ENCODE measurements around the gene PSMB7.
"Not testable (repeated sequence)": the region's sequence is repeated elsewhere in the genome, so short reads cannot be mapped to it uniquely, and the experiment has no call there.

The PSMB7 gene

DNA sequence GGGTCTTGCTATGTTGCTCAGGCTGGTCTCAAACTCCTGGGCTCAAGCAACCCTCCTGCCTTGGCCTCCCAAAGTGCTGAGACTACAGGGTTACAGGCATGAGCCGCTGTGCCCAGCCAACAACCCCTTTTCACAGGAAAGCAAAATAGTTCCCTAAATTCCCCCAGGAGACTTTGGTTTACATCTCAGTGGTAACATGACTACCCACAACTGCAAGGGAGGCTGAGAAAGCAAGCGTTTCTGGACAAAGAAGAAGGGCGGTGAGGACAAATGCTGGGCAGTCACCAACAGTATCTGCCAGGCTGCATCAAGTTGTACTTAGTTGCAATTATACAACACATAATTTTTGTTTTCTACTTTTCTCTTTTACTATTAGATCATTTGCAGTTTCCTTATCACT is 27.6 kb upstream of the PSMB7 start:
- no peak for DNase-seq

DNA sequence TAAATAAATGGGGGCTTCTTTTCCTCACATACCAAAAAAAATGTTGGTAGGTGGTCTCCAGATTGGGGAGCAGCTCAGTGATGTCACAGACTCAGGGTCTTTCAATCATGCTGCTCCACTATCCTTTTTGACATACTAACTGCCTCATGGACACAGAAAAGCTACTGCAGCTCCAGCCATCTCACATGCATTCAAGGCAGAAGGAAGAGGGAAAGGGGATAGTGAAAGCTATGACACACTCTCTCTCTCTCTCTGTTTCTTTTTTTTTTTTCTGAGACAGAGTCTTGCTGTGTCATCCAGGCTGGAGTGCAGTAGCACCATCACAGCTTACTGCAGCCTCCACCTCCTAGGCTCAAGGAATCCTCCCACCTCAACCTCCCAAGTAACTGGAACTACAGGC is 27.1 kb upstream of the PSMB7 start:
- DNase-seq = no peak

DNA sequence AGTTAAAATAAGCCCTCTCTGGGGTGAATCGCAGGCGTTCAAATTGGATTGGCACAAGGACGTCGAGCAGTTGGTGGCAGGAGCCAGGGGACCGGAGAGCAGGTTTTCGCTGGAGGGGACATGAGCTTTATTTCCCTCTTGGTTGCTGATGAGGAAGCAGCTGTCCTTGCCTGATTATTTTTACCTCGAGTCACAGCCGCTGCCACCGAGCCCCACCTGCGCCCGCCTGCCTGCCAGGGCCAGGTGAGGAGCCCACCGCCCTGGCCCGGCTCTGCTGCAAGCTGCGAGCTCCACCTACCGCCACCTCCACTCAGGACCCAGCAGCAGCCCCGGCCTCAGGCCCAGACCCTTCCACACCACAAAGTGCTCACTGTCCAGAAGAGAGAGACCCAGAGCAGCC is 26.0 kb upstream of the PSMB7 start:
- no peak for DNase-seq

DNA sequence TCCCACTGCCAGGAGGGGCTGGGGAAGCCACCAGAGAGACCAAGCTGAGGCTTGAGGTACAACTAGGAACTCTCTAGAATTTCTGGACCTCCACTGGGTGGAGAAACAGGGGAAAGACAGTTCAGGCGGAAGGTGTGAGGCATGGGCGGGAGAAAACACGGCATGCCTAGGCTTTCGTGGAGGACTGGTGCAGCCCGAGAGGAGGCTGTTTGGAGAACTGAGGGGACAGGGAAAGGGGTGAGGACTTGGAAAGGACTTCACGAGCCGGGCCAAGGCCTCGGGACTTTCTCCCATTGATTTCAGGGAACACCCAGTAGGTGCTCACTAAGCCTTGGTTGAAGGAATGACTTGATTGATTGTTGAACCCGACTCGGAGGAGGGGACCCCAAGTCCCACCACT is 25.5 kb upstream of the PSMB7 start:
- no peak for DNase-seq

DNA sequence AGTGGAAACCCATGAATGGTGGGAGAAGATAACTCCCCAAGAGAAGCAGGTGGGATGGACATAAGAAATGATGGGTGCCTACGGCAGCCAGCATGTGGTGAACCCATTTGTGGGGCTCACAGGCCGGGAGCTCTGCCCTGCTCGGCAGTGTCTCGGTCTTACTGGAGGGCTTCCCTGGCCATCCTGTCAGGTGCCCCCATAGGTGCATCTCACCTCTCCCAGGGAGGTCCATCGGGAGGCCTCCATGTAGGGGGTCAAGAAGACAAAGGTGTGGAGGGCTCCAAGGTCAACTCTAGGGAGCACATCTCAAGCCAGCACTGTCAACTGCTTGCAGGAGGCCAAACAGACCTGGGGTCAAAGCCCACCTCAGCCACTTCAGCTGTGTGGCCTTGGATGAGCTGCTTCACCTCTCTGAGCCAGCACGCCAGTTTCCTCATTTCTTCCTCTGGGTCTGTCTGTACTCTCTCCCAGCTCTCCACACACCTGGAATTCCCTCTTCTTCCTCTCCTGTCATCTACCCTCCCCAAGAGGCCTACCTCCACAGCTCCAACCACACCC is 24.5 kb upstream of the PSMB7 start:
- no peak for DNase-seq

DNA sequence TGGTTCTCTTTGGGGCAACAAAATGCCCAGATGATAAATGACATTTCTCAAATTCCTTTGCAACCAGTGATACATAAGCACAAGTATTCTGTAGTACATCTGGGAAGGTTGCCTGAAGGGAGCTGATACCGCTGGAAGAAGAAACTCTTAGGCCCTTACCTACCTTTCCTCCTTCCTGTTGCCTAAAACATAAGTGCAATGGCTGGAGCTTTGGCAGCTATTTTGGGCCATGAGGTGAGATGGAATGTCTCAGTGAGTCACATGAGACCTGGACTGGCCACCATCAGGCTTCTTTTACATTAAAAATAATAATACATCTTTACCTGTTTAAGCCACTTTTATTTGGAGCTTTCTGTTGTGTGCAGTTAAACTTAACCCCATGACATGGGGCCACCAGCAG is 23.8 kb upstream of the PSMB7 start:
- DNase-seq = no peak

DNA sequence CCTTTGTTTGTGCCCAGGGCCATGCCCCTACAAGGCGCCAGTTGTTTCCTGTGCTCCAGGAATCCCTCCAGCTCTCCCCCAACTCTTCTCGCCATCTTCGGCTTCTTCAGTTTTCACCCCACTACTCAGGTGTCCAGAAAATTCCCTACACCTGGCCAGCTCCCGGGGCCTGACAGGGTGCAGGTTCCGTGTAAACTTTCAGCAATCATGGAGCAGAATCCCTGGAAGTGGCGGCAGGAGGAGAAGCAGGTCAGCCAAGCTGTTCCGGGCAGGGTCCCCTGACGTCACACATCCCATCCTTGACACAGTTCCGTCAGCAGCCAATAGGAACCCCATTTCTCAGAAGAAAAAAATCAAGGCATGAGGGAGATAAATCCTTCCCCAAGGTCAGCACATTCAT is 22.8 kb upstream of the PSMB7 start:
- no peak for DNase-seq

DNA sequence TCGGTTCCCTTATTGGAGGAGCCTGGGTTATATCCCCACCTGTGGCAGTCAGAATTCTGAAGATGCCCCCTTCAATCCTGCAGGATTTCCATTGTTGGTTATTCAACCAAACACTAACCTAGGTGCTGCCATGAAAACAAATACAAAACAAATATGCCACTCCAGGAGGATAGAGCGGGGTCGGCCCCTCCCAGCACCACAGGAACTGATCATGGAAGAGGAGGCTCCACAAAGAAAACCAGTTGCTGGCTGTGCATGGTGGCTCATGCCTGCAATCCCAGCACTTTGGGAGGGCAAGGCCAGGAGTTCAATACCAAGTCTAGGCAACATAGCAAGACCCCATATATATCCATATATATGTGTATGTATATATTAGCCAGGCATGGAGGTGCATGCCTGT is 21.8 kb upstream of the PSMB7 start:
- DNase-seq = no peak

DNA sequence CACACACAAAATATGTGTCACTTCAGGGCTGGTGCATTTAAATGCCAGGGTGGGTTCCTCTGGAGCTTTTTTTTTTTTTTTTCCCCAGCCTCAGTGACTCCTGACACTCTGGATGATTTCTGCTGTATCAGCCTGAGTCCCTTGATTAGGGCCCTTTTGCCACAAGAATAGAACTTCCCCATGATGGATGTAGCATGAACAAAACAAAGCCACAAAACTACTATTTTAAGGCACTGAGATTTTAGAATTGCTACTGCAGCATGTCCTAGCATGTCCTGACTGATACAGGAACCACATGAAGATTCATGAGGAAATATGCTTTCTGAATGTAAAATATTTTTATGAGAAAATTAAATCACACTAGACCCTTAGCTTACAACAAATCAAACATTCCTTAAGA is 21.1 kb upstream of the PSMB7 start:
- DNase-seq = no peak

DNA sequence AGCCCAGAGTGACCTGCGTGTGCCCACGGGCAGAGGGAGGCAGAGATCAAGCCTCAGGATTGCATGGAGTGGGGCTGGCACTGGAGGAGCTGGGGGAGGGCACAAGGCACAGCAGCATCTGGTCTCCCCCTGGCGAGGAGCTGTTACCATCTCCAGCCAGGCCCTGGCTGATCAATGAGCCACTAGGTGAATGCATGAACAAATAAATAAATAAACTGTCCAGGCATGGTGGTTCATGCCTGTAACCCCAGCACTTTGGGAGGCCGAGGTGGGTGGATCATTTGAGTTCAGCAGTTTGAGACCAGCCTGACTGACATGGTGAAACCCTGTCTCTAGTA is 14.3 kb upstream of the PSMB7 start:
- DNase-seq = no peak

DNA sequence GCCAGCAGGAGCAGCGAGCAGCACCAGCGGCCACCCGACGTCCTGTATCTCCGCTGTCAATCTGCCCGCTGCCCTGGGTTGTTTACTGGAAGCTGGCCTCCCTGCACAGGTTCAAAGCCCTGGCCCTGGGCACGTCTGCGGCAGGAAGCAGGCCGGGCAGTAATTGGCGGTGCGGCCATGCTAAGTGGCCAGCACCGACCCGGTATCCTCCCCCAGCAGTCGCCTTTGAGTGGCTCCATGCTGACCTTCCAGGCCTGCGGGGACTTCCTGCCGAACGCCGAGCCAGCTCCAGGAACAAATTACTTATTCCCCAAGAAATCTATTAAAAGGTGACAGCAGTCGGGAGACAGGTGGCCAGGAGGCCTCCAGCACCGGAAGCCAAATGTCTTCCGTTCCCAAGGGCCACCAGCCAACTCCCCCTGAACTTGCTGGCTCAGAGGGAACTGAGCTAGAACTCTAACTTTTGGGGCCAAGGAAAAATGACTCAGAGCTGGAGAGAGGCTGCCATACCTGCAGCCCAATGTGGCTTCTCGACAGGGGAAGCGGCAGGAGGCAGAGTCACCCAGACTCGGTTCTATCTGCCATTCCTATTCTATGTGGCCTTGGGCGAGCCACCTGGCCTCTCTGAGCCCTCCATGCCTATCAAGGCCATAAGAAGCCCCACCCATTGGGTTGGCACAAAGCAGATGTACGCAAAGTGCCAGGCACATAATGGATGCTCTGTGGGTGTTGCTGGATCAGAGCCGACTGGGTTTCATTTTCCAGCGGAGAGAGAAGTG is 13.7 kb upstream of the PSMB7 start:
- no peak for DNase-seq

DNA sequence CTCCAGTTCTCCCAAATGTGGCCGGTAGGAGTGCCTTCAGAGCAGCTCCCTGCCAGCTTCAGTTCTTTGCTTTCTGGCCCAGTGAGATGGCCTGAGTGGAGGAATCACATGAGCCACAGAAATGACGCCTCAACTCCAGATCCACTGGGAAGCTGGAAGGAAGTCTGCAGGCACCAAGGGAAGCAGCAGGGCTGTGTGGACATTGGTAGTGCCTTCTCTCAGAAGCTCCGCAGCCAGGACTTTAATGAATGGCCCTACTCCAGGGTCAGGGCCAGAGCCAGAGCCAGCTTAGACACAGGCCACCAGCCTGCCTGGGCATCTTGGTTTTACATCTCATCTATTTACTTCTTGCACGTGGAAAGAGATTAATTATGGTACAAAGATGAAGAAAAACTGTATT is 12.0 kb upstream of the PSMB7 start:
- DNase-seq = no peak

DNA sequence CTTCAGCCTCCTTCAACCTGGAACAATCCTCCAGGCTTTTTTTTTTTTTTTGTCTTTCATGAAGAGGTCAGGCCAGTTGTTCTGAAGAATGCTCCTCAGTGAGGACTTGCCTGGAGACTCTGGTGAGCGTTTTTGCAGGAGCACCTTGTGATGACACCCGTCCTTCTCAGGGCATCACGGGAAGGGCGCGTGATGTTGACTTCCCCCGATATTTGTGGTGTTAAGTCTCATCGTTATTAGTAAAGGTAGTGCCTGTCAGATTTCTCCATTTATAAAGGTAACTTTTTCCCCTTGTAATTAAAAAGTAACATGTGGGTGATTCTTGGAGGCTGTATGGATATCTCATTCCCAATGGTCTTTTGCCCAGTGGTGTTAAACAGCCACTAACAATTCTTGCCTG is 11.1 kb upstream of the PSMB7 start:
- DNase-seq = no peak

DNA sequence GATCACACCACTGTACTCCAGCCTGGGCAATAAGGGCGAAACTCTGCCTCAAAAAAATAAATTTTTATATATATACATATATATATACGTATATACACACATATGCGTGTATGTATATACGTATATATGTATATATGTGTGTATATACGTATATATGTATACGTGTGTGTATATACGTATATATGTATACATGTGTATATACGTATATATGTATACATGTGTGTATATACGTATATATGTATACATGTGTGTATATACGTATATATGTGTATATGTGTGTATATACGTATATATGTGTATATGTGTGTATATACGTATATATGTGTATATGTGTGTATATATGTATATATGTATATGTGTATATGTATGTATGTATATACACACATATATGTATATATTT is 10.5 kb upstream of the PSMB7 start:
- not testable (repeated sequence) for DNase-seq

DNA sequence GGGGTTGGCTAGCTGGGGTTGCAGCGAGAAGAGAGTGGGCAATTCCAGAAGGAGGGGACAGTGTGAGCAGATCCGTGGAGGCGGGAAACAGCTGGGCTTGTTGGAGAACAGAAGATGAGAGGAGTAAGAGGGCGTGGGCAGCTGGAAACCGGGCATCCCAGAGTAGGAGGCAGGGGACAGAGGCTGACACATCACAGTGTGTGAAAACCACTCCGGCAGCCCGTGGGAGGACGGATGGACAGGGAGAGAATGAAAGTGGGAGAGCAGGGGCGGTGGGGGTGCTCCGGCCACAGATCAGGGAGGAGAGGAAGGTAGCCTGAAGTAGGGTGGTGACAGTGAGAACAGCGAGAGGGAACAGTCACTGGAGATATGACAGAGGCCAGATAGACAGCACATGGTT is 8.3 kb upstream of the PSMB7 start:
- DNase-seq = no peak

DNA sequence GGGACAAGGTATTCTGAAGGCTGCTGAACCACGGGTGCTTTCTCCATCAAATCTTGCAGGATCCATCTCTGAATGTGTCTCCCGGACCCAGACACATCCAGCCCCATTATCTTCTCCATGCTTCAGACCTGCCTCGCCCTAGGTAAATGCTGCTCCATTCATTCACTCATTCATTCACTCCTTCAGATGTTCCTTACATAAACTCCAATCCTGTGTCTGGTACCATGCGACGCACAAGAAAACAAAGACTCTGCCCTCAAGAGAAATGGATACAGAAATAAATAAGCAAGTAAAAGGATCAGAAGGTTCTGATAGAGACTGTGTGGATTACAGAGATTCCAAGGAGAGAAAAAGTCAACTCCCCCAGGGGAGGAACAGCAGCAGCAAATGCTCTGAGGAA is 7.9 kb upstream of the PSMB7 start:
- DNase-seq = no peak

DNA sequence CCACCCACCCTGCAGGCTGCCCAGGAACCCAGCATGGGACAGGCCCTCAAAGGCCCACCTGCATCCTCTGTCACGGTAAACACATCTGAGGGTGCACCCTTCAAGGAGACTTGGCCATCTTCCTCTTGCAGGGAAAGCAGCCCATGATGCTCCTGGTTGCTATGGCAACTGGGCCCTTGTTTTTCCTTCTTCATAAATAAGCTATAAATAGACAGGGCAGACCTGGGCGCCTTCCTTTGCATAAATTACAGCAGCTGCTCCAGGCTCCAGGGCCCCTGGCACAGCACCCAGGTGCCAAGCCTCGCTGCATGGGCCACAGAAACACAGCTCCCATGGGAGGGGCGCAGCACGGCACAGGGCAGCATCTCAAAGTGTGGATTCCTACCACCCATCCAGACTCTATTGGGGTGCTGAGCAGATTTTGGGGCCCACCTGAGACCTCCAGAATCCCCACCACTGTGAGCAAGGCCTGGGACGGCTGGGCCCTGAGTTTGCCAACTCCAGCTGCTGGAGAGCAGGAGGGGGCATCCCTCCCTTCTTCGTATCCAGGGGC is 5.8 kb upstream of the PSMB7 start:
- no peak for DNase-seq

DNA sequence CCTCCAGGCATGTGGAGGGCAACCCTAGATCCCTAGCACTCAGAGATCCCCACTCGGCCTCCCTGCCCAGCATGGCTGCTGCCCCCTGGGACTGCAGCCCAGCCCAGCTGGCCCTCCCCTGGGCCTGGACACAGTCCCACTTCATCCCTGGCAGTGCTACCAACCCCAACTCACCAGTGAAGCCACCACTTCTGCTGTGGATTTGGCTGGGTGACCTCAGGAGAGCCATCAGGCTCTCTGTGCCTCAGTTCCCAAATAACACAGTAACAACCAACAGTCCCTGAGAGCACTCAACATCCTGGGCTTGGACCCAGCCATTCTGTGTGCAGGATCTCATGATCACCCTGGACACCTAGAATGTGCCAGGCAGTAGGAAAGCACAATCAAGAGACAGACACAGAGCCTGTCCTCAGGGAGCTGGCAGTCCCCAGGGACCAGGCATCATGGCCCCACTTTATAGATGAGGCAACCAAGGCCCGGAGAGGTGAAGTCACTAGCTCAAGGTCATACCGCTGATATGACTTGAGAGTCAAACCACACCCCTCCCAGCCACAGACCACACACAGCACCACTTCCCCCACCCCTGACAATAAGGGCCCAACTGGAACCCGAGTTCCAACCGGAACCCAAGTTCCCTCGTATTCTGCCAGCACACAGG is 4.7 kb upstream of the PSMB7 start:
- DNase-seq = no peak

DNA sequence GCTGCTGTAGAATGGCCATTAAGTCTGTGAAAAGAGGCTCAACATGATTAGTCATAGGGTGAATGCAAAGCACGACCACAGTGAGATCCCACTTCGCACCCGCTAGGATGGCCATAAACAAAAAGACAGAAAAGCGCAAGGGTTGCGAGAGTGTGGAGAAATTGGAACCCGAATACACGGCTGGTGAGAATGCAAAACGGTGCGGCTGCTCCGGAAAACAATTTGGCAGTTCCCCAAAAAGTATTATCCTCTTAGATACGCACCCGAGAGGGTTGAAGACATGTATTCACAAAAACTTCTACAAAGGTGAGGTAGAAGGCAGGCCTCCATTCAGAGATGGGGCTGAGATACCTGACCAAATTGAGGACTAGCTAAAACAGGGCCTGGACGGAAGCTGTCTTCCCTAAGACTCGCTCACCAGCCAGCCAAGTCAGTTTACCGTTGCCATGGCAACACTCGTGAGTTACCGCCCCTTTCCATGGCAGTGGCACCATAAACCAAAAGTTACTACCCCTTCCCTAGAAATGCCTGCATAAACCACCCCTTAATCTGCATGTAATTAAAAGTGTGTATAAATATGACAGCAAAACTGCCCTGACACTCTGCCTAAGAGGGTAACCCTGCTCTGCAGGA is 726 bp upstream of the PSMB7 start:
- no peak for DNase-seq

DNA sequence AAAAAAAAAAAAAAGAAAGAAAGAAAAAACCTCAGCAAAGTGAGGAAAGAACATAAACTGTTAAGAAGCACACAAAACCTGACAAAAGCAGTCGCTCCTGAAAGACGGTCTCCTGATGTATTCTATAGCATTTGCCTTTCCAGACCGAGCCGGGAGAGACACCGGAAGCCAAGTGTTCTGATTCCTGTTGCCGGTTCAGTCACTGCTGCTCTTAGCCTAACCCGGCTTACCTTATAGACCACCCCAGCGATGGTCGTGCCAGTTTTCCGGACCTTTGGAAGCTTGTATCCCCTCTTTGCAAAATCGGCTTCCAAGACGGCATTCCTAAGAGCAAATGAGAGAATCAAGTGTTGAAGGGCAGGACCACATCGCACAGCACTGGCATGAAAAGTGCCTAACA is 630 bp downstream of the PSMB7 start:
- no peak for DNase-seq

DNA sequence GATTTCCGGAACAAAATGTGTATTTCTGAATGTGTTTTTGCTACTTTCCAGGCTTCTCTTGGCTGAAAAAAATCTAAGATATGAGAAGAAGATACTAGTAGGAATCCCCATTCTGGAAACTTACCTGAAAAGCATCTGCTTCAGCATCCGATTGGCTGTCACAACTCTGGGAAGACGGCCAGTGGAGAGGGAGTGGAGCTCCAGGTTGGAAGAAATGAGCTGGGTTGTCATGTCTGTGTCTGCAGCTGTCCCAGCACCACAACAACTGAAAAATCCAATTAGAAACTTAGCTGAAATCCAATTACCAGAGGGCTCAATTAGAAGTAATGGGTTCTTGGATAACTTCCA is 3.0 kb downstream of the PSMB7 start:
- DNase-seq = no peak

DNA sequence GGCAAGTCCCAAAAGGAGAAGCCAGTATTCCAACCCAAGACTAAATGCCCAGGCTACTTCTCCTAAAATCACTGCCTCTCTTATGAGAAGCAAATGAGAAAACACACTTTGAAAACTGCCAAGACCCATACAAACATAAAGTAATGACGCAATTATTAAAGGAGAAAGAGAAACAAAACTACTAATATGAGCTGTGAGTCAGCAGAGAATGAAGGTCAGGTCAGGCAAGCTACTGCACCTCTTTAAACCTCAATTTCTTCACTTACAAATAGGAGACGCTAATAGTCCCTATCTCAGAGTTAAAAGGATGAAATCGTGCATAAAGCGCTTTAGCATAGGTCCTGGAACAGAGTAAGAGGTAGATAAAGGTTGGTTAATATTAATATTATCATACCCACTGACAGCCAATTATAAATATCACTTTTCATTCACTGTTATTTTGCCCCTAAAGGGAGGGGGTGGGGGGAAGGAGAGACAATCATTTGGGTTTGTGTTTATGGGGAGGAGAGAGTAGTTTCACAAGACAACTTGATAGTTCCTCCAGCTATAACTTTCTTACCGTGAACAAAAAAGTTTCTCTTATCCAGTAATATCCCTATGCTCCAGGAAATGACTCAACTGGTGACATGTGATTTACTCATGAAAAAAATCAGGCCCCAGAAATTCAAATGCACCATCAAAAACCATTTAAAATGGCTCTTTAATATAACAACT is 3.6 kb downstream of the PSMB7 start:
- no peak for DNase-seq

DNA sequence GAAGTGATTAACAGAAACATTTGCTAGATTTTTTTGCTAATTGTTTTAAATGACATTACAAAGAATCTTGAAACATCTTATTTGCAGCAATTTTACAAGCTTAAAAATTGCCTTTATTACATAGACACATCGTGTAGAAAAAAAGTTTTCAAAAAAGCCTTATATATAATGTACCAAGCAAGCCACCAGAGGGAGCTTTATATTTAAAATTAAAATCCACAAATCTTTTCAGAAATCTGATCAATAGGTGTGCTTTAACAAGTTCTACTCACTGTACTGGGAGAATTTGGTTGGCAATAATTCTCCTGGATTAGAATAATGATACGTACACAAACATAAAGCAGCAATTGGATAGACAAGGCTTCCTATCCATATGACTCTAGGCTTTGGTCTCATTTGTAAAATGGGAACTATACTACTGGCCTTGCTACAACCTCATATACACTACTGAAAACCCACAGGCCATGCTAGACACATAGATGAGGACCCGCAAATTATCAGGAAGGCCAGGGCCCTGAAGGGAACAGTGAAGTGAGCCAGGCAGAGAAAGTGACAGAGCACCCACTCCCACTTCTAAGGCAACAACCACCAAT is 4.8 kb downstream of the PSMB7 start:
- DNase-seq = no peak
